Mesothelial cell of epicardium (in vitro differentiated cells): Measurements from ENCODE around the gene CNN2. TPM values are rescaled to one million over a fixed set of nuclear protein-coding genes. Genes with fewer than 3 reads are reported as not detected.

Experiments used
- DNase-seq, 2 experiments: peaks; one replicate each; pipeline ENCODE4 v3.0.0; 2021; ENCODE audit warnings: low spot score in 2 of 2; ENCODE audit not compliant: unreplicated experiment in 2 of 2
- H3K27ac Mint-ChIP-seq: 2 replicates; pipeline ENCODE4 v1.8.0; 2021; ENCODE audit warnings: mixed read lengths
- H3K27me3 Mint-ChIP-seq: 2 replicates; pipeline ENCODE4 v1.8.0; 2021; ENCODE audit warnings: low read depth, mixed read lengths
- H3K36me3 Mint-ChIP-seq: 2 replicates; pipeline ENCODE4 v1.8.0; 2021; ENCODE audit warnings: mixed read lengths
- H3K4me1 Mint-ChIP-seq: 2 replicates; pipeline ENCODE4 v1.8.0; 2021; ENCODE audit warnings: mixed read lengths
- H3K4me3 Mint-ChIP-seq: 2 replicates; pipeline ENCODE4 v1.8.0; 2021; ENCODE audit warnings: mild to moderate bottlenecking, moderate library complexity, mixed read lengths
- H3K9me3 Mint-ChIP-seq: 2 replicates; pipeline ENCODE4 v1.8.0; 2021; ENCODE audit warnings: mixed read lengths
- total RNA-seq: library from RNA; stranded (reverse); gene quantifications from 3 replicates; pipeline ENCODE4 v1.2.1, GENCODE V29; 2021
- TF ChIP-seq, protein P1 (sequence below): fragments of 200-600 bp; sonication (generic); IDR thresholded peaks from one replicate; pipeline ENCODE4 v1.5.0; 2021; ENCODE audit warnings: antibody characterized with exemption; ENCODE audit not compliant: unreplicated experiment

Gene CNN2
- 492 to 501 TPM (median 493 TPM) in 3 replicates for total RNA-seq

DNA sequence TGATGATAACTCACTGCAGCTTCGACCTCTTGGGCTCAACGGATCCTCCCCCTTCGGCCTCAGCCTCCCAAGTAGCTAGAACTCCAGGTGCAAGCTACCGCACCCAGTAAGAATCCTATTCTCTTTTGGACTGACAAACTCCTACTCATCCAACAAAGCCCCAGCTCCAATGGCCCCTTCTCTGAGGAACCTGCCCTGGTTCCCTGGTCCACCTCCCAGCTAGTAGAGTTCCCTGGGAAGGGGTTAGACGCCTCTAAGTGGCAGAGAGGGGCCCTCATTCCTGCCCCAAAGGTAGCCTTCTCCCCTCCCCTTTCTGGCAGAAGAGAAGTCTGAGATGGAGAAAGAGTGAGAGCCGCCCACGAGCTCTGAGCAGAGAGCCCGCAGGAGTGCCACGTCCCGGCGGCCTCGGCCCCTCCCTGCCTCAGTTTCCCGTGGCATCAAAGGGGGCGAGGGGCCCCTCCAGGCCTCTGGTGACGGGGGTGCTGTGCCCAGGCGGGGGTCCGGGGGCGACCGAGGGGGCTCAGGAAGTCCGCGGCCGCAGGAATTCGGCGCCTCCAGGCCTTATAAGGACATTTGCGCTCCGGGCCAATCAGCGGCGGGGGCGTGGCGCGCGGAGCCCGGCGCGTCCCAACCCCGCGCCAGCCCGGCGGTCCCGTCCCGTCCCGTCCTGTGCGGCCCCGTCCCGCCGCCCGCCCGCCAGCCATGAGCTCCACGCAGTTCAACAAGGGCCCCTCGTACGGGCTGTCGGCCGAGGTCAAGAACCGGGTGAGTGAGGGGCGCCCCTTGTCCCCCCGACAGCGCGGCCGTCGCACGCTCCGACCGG is at the start of gene CNN2:
TSS of gene CNN2 (plus strand) at position 649 of the 823 bp plus-strand sequence. CDS start at position 703, 54 bp downstream.
- H3K27ac Mint-ChIP-seq: peak within 1 kb of the TSS; percentile 98

DNA sequence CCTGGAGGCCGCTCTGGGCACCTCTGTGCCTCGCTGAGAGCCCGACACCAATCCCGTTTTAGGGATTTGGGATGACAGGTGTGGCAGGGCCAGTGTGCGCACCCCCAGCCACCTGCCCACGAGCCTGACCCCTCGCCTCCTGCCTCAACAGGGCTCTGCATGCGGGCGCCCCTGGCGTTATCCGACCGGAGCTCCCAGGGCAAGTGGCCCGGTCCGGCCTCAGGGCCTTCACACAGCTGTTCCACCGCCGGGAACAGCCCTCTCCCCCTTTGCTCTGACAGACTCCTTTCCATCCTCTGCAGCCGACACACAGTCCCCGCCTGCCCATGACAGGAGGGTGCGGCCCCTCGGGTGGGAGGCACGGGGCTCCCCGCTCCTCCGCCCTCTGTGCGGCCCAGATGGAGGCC is 49.3 kb upstream of the CNN2 start:
- peaks cover 7% of the 10 kb centered on the region for H3K36me3 Mint-ChIP-seq
- DNase-seq: no peak
- TF ChIP-seq, protein P1, sequence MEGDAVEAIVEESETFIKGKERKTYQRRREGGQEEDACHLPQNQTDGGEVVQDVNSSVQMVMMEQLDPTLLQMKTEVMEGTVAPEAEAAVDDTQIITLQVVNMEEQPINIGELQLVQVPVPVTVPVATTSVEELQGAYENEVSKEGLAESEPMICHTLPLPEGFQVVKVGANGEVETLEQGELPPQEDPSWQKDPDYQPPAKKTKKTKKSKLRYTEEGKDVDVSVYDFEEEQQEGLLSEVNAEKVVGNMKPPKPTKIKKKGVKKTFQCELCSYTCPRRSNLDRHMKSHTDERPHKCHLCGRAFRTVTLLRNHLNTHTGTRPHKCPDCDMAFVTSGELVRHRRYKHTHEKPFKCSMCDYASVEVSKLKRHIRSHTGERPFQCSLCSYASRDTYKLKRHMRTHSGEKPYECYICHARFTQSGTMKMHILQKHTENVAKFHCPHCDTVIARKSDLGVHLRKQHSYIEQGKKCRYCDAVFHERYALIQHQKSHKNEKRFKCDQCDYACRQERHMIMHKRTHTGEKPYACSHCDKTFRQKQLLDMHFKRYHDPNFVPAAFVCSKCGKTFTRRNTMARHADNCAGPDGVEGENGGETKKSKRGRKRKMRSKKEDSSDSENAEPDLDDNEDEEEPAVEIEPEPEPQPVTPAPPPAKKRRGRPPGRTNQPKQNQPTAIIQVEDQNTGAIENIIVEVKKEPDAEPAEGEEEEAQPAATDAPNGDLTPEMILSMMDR: no peak

More for the DNA sequence above, at the start of gene CNN2:
- Mint-ChIP-seq H3K9me3 (no peaks in the 10 kb centered on the region), H3K4me3 (peak within 1 kb of the TSS; percentile 96), H3K36me3 (peaks cover 6% of the 10 kb centered on the region), H3K27me3 (peaks cover 1% of the 10 kb centered on the region), H3K4me1 (peaks cover 21% of the 10 kb centered on the region)
- TF ChIP-seq, protein P1: no peak
- DNase-seq: peak; percentile 80 to 87

DNA sequence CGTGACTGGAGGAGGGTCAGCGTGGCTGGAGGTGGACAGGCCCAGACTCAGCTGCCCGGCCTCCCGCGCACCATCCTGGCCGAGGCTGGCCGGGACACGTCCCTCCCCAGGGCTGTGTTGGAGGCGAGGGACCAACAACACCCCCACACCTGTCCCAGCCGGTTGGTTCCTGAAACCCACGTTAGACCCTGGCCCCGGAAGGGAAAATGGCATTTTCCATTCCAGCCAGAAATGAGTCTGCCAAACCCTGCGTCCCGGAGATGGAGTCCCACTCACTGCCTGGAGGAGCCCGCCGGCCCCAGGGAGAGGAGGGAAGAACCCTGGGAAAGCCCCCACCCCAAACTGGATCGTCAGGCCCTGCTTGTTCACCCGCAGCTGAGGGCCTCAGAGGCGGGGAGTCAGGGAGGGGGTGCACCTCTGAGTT is 47.1 kb upstream of the CNN2 start:
- Mint-ChIP-seq H3K9me3 (no peaks in the 10 kb centered on the region), H3K4me1 (peaks cover 6% of the 10 kb centered on the region), H3K36me3 (peaks cover 3% of the 10 kb centered on the region), H3K4me3 (peak overlapping the region; percentile 22), H3K27me3 (no peaks in the 10 kb centered on the region), H3K27ac (peak overlapping the region; percentile 69)
- TF ChIP-seq, protein P1: no peak
- peak in 1 of 2 experiments; percentile 61 for DNase-seq

More for the DNA sequence above, 49.3 kb upstream of the CNN2 start:
- Mint-ChIP-seq H3K27me3 (no peaks in the 10 kb centered on the region), H3K27ac (no peak overlapping the region), H3K9me3 (no peaks in the 10 kb centered on the region), H3K4me3 (no peak overlapping the region), H3K4me1 (peaks cover 4% of the 10 kb centered on the region)

DNA sequence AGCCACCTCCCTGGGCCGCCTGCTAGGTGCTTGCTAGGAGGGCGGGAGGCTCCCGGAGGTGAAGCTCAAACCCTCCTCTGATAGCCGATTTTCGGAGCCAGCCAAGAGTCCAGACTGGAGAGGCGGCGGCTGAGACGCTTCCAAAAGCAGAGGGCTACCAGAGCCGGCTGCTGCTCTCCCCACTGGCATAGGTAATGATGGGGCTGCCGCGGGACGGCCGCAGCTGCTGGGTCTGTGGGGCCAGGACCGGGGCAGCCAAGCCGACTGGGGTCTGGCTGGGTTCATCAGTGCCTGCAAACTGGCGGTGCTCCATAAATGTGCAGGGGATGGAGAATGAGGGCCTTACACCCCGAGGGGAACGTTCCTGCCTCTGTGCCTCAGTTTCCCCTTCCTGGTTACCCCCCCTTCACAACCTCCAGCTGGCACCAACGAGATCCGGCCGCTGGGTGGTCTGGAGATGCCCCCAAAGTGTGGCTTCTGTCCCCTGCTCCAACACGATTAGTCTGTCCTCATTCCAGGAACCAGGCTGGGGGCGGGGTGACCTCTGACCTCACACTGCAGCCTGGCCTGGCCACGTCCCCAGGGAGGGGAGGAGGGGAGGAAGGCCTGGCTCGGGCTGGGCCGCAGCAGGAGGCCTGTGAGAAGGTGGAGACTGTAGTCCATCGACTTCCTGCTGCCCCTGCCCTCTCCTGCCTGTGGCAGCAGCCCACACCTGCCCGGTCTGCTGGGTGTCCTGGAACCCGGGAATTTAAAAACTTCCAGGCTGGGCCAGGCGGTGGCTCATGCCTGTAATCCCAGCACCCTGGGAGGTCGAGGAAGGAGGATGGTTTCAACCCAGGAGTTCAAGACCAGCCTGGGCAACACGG is 46.0 kb upstream of the CNN2 start:
- Mint-ChIP-seq H3K4me3 (peak overlapping the region; percentile 15), H3K4me1 (peaks cover 12% of the 10 kb centered on the region), H3K36me3 (peaks cover 1% of the 10 kb centered on the region), H3K27ac (peak overlapping the region; percentile 21), H3K27me3 (no peaks in the 10 kb centered on the region), H3K9me3 (no peaks in the 10 kb centered on the region)
- DNase-seq: no peak
- TF ChIP-seq, protein P1: no peak

DNA sequence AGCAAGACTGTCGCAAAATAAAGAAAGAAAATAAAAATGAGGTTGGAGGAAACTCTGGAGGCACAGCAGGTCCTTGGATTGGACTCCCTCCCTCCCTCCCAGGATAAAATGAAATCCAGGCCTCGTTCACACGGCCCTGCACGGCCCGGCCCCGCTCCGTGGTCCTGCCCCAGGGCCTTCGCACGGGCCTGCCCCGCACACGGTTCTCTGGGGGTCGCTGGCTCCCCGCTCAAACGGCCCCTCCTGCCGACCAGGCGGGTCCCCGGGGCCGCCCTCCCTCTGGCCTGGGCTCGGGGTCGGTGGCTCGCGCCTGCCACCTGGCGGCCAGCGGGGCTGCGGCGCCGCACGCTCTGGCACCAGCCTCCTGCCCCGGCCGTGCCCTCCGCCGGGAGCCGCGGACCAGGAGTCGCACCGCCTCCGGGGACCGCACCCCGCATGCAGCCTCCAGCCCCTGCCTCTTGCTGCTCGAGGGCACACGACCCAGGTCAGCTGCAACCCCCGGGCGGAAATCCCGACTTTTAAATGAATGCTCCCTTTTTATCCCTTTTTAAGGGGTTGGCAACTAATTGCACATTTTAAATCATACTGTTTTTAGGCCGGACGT is 43.7 kb upstream of the CNN2 start:
- Mint-ChIP-seq H3K4me3 (peak overlapping the region; percentile 47), H3K36me3 (peaks cover 4% of the 10 kb centered on the region), H3K4me1 (peaks cover 12% of the 10 kb centered on the region), H3K27me3 (no peaks in the 10 kb centered on the region), H3K9me3 (no peaks in the 10 kb centered on the region), H3K27ac (no peak overlapping the region)
- peak; percentile 73 to 90 for DNase-seq
- TF ChIP-seq, protein P1: peak; percentile 94
